GM19395 (cell line): ENCODE results near the gene CNTNAP3B.
"Not testable (repeated sequence)": the region's sequence is repeated elsewhere in the genome, so short reads cannot be mapped to it uniquely, and the experiment has no call there.

Source experiments
- ATAC-seq: cut with Tn5 transposase; IDR thresholded peaks from one replicate; pipeline ENCODE4 v1.9.1; 2021; ENCODE audit warnings: mild to moderate bottlenecking, moderate library complexity; ENCODE audit not compliant: unreplicated experiment

Gene CNTNAP3B

DNA sequence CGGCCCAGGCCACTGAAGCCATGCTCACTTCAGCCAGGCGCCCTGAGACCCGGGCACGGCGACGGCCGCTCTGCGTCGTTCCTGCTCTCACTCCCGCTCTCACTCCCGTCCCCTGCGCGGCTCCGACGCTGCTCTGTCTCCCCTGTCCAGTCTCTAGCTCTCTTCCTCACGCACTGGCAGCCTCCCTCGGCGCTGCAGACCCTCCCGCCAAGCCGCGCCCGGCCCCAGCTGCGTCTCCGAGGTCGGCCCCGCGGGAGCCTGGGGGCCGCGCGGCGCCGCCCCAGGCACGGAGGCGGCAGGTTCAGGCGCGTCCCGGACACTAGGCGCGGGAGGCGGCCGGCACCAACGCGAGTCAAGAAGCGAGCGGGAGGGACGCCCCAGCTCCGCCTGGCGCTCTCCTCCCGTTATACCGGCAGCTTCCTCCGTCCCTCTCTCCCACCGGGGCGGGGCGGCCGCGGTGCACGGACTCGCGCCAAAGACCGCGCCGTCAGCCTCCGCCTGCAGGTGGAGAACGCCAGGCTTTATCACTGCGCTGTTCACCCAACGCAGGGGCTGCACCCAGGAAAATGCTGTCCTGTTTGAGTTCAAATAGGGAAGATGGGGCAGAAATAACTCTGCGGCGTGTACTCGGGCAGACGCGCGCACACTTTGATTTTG is at the start of gene CNTNAP3B:
CNTNAP3B (minus strand) TSS at position 354 of the 657 bp plus-strand sequence; CDS start at position 22, 332 bp downstream.
- not testable (repeated sequence) for ATAC-seq

GRCh38 chr9:42160299-42160698 is 31.1 kb upstream of the CNTNAP3B start:
- ATAC-seq, result not testable (repeated sequence)

- not testable (repeated sequence) for ATAC-seq
Observed at GRCh38 chr9:42127056-42127841, 2.0 kb downstream of the CNTNAP3B start.

- not testable (repeated sequence) for ATAC-seq
Observed at GRCh38 chr9:42121007-42121406, 8.2 kb downstream of the CNTNAP3B start.

- ATAC-seq, result not testable (repeated sequence)
Observed at GRCh38 chr9:42095929-42096328, 33.3 kb downstream of the CNTNAP3B start.

GRCh38 chr9:42084559-42084952 is 44.7 kb downstream of the CNTNAP3B start:
- not testable (repeated sequence) for ATAC-seq

GRCh38 chr9:42083877-42084558 is 45.2 kb downstream of the CNTNAP3B start:
- not testable (repeated sequence) for ATAC-seq

DNA sequence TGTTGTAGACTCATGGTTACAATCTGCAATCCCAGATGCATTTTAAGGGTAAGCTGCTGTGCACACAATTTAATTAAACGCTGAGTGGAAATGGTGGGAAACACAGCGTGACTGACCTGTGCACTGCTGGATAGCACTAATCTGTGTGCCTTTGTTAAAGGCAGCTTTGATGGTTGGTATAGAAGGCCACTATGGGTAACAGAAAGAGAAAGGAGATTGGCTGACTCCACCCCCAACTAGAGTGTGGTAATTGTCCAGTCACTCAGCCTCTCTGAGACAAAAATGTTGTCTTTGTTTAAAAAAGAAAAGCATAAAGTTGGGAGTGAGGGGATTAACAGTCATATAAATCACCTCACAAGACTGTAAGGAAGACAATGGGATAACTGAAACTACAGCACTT is 48.9 kb downstream of the CNTNAP3B start:
- ATAC-seq, result not testable (repeated sequence)

DNA sequence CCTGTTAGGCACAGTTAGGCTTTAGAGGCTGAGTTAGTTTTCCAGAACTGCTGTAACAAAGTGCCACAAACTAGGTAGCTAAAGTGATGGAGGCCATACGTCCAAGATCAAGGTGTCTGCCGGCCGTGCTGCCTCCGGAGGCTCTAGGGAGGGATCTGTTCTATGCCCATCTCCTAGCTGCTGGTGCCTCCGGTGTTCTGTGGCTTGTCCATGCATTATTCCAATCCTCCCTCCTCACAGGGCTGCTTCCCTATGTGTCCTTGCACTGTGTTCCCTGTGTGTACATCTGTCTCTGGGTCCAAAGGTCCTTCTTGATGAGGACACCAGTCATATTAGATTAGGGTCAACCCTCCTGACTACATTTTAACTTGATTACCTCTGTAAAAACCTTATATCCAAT is 54.4 kb downstream of the CNTNAP3B start:
- not testable (repeated sequence) for ATAC-seq

DNA sequence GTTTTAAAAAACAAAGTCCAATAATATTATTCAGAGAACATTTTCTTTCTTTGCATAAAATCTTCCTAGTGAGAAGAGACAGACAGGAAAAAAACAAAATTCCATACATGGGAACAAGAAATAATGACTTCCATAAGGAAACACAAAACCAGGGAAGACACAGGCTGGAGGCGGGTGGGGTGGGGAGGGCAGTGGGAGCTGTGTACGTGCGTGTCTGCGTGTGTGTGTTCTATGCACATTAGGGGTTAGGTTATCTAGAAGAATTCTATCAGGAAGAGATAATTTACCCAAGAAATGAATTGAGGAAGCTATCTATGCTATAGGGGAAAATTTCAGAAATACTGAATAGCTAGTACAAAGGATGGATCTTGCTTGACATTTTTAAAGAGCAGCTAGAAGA is 58.2 kb downstream of the CNTNAP3B start:
- not testable (repeated sequence) for ATAC-seq

DNA sequence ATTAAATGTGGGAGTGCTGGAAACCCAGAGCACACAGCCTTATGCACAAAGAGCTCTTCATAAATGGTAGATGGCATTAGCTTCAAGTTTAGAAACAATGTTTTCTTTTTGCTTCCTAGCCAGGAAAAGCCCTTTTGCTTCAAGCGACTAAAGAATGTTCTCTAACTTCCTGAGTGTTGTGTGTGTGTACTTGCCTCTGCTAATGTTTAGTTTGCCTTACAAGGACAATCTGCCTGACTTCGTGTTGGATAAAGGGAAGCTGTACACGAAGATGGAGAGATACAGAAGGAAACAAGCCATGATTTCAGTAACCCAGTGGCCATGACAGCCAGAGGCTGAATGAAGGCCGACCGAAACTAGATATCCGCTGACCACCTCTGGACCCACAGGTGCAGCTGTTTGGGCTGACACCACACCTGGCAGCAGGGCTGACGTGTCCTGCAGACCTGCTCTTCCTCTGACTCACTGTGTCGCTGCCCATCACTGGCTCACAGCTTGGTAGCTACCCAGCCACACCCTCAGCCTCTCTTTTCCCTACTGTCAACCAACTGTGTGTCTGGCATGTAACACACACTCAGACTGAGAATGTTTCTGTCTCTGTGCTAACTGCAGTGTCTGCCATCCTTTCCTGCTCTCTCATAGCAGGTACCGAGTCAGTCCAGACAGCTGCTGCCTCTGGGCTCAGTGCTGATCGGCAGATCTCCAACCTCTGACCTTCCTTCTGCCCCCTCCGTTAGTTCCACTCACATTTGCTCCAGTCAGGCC is 59.0 kb downstream of the CNTNAP3B start:
- ATAC-seq, result not testable (repeated sequence)

DNA sequence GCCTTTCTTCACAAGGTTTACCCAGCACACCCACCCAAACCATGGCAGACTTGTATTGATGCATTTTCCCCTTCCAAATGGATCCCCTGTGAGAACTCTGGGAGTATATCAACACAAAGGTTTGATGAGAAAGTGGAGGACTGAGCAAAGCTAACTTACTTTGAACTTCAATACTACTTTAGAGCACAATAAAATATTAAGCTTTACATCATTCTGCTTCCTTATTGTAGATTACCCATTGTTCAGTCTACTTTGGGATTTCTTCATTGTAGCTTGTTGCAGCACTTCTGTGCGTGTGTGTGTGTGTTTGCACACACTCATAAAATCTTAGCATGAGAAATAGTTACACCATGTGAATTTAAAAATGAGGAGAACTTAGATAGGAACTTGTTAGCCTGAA is 75.4 kb downstream of the CNTNAP3B start:
- not testable (repeated sequence) for ATAC-seq

DNA sequence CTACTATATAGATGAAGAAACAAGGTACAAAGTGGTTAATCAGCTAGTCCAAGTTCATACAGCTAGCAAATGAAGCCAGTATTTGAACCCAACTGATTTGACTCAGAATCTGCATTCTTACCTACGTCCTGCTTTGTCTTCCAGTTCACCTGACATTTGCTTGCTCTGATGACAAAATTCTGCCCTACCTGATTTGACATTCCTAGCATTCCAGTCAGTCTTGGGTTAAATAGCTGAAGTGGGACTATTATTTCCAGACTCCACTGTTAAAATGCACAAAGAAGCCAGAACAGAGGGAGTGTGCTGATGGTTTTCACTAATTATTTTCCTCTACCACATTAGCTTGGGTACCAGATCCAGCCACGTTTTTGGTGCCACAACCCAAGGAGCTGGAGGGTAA is 78.5 kb downstream of the CNTNAP3B start:
- not testable (repeated sequence) for ATAC-seq

- ATAC-seq, result not testable (repeated sequence)
Observed at GRCh38 chr9:42044422-42045010, 84.7 kb downstream of the CNTNAP3B start.

DNA sequence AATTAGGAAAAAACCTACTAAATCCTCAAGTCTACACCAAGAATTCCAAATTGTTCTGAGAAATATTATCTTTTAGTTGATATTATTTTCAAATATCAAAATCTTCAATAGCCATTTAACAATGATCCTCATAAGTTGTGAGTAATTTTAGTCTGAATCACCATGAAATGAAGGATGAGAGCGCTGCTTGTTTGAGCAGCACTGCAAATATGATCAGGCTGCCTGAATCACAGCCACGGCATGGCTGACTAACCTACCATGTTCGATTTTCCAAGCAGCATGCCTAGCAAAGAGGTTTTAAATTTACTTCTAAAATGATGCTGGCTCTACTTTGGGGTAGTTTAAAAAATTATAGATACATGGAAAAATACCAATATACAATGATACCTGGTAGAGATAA is 95.7 kb downstream of the CNTNAP3B start:
- not testable (repeated sequence) for ATAC-seq

GRCh38 chr9:42020639-42021038 is 108.6 kb downstream of the CNTNAP3B start:
- ATAC-seq, result not testable (repeated sequence)

DNA sequence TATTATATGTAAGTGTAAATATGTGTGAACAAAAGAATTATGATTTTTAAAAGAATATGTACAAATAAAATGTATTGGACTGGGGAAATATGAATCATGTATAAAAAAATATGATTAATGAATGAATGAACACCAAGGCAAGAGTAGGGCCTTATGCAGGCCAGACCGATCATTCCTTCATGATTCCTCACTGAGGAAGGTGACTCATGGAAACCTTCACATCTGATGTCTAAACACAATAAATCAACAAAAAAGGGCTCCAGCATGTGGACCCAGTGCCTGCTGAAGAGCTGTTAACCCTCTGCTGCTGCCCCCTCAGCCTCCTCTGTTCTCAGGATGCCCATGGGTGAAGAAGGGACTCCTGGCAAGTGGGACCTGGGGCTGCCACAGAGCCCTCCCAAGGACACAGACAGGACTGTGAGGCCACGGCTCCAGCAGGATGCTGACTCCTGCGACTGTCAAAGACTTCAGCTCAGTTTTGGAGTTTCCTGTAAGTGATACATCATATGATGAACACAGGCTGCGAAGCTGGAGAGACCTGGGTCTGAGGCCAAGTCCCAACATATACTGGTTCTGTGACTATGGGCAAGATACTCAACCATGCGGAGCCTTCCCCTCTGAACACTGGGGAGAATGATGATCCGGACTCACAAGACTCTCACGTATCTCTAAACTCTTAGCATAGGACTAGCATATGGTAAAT is 110.9 kb downstream of the CNTNAP3B start:
- not testable (repeated sequence) for ATAC-seq

GRCh38 chr9:42014317-42014716 is 114.9 kb downstream of the CNTNAP3B start:
- ATAC-seq, result not testable (repeated sequence)

- ATAC-seq, result not testable (repeated sequence)
Observed at GRCh38 chr9:41991607-41992006, 137.6 kb downstream of the CNTNAP3B start.

- not testable (repeated sequence) for ATAC-seq
Observed at GRCh38 chr9:41980271-41980670, 149.0 kb downstream of the CNTNAP3B start.
